Neural cell (in vitro differentiated cells): ENCODE data around the gene TRIM62.

Experiments
- CTCF ChIP-seq: fragments of 450-650 bp; IDR thresholded peaks from 2 replicates; pipeline ENCODE4 v1.5.1; 2014; ENCODE audit warnings: antibody characterized with exemption, mild to moderate bottlenecking, moderate library complexity; ENCODE audit not compliant: poor library complexity, severe bottlenecking
- EP300 ChIP-seq: fragments of 450-650 bp; conservative IDR thresholded peaks from 2 replicates; pipeline ENCODE4 v1.6.1; 2014; ENCODE audit warnings: antibody characterized with exemption, mild to moderate bottlenecking, moderate library complexity; ENCODE audit not compliant: poor library complexity, severe bottlenecking
- EZH2 ChIP-seq: fragments of 200-600, 300-800 bp; shearing (Covaris generic), sonication (generic); IDR thresholded peaks from 2 replicates; pipeline ENCODE4 v1.6.1; 2014; ENCODE audit warnings: antibody characterized with exemption, low read length, borderline replicate concordance, mild to moderate bottlenecking; ENCODE audit not compliant: insufficient read depth, poor library complexity, severe bottlenecking
- MXI1 ChIP-seq: fragments of 450-650 bp; conservative IDR thresholded peaks from 2 replicates; pipeline ENCODE4 v1.6.1; 2014; ENCODE audit warnings: antibody characterized with exemption, mild to moderate bottlenecking; ENCODE audit not compliant: poor library complexity, severe bottlenecking
- POLR2AphosphoS5 ChIP-seq: IDR thresholded peaks from 2 replicates; pipeline ENCODE4 v1.6.1; 2012
- RAD21 ChIP-seq: fragments of 450-650 bp; conservative IDR thresholded peaks from 2 replicates; pipeline ENCODE4 v1.6.1; 2014; ENCODE audit warnings: antibody characterized with exemption, mild to moderate bottlenecking, moderate library complexity
- REST ChIP-seq: IDR thresholded peaks from 2 replicates; pipeline ENCODE4 v1.6.1; 2012; ENCODE audit warnings: borderline replicate concordance
- SMC3 ChIP-seq: fragments of 450-650 bp; conservative IDR thresholded peaks from 2 replicates; pipeline ENCODE4 v1.6.1; 2014; ENCODE audit warnings: antibody characterized with exemption, mild to moderate bottlenecking, moderate library complexity; ENCODE audit not compliant: poor library complexity
- TAF1 ChIP-seq: IDR thresholded peaks from 2 replicates; pipeline ENCODE4 v1.6.1; 2012; ENCODE audit warnings: low read depth

GRCh38 chr1:33180911-33181890, 642 bp downstream of the TRIM62 start:
- TF ChIP-seq CTCF (peak; percentile 42), EP300 (no peak), REST (peak; percentile 42), POLR2AphosphoS5 (peak; percentile 61), EZH2 (no peak), TAF1 (peak; percentile 61), SMC3 (peak; percentile 50), RAD21 (peak; percentile 48), MXI1 (peak; percentile 55)
